Measurements from ENCODE around the gene RNF32.
"Not testable (repeated sequence)": the region's sequence is repeated elsewhere in the genome, so short reads cannot be mapped to it uniquely, and the experiment has no call there.

RNF32 gene

GRCh38 chr7:156642306-156643045 lies 1.9 kb downstream of the RNF32 start:
- DNase-seq: no peak

GRCh38 chr7:156647330-156647729 lies 6.8 kb downstream of the RNF32 start:
- DNase-seq: not testable (repeated sequence)

GRCh38 chr7:156650042-156650441 lies 9.5 kb downstream of the RNF32 start:
- DNase-seq: no peak

- DNase-seq: no peak
Observed at GRCh38 chr7:156651474-156651873, 10.9 kb downstream of the RNF32 start.

GRCh38 chr7:156652886-156653568 lies 12.5 kb downstream of the RNF32 start:
- no peak for DNase-seq

GRCh38 chr7:156654511-156655234 lies 14.1 kb downstream of the RNF32 start:
- DNase-seq: no peak

- DNase-seq: no peak
Observed at GRCh38 chr7:156655251-156655650, 14.7 kb downstream of the RNF32 start.

GRCh38 chr7:156655983-156656382 lies 15.4 kb downstream of the RNF32 start:
- DNase-seq: no peak

- no peak for DNase-seq
Observed at GRCh38 chr7:156656598-156656997, 16.0 kb downstream of the RNF32 start.

GRCh38 chr7:156657681-156658080 lies 17.1 kb downstream of the RNF32 start:
- no peak for DNase-seq

- no peak for DNase-seq
Observed at GRCh38 chr7:156659203-156659602, 18.6 kb downstream of the RNF32 start.

GRCh38 chr7:156659961-156660360 lies 19.4 kb downstream of the RNF32 start:
- no peak for DNase-seq

- DNase-seq: no peak
Observed at GRCh38 chr7:156661637-156662036, 21.1 kb downstream of the RNF32 start.

GRCh38 chr7:156662277-156662676 lies 21.7 kb downstream of the RNF32 start:
- no peak for DNase-seq

- DNase-seq: no peak
Observed at GRCh38 chr7:156665101-156665500, 24.5 kb downstream of the RNF32 start.

GRCh38 chr7:156666368-156667109 lies 26.0 kb downstream of the RNF32 start:
- no peak for DNase-seq

- no peak for DNase-seq
Observed at GRCh38 chr7:156667110-156667426, 26.5 kb downstream of the RNF32 start.

- no peak for DNase-seq
Observed at GRCh38 chr7:156668130-156668741, 27.7 kb downstream of the RNF32 start.

GRCh38 chr7:156669035-156669828 lies 28.7 kb downstream of the RNF32 start:
- no peak for DNase-seq

GRCh38 chr7:156673454-156673853 lies 32.9 kb downstream of the RNF32 start:
- no peak for DNase-seq

GRCh38 chr7:156673902-156674301 lies 33.3 kb downstream of the RNF32 start:
- no peak for DNase-seq

- DNase-seq: no peak
Observed at GRCh38 chr7:156675721-156676120, 35.1 kb downstream of the RNF32 start.
